Bronchial epithelial cell (primary cell): ENCODE measurements around the gene SETD4. TPM values are rescaled to one million over a fixed set of nuclear protein-coding genes. Genes with fewer than 3 reads are reported as not detected.

Source experiments
- DNase-seq: peaks from one replicate; pipeline ENCODE4 v3.0.0-alpha.2; 2010; ENCODE audit warnings: low read depth
- FAIRE-seq: peaks from 2 replicates; lab custom pipeline; 2011; peaks lifted over from hg19 to GRCh38; lab: Jason Lieb, UNC
- H3K27me3 ChIP-seq: 2 replicates; pipeline ENCODE4 v1.5.1; 2011; ENCODE audit warnings: low read length; ENCODE audit not compliant: control insufficient read depth, insufficient read depth
- H3K36me3 ChIP-seq: 2 replicates; pipeline ENCODE4 v1.5.1; 2011; ENCODE audit warnings: low read length; ENCODE audit not compliant: control insufficient read depth, insufficient read depth
- H3K4me3 ChIP-seq: 2 replicates; pipeline ENCODE4 v1.5.1; 2011; ENCODE audit warnings: mild to moderate bottlenecking, low read depth, low read length, control low read depth
- CTCF ChIP-seq: IDR thresholded peaks from 2 replicates; pipeline ENCODE4 v1.5.1; 2011; ENCODE audit warnings: mild to moderate bottlenecking, moderate library complexity, low read length, control low read depth, inconsistent platforms; ENCODE audit not compliant: insufficient read depth, severe bottlenecking
- total RNA-seq: library from RNA; depleted of rRNA; stranded (reverse); fragments of >200 nt; gene quantifications from 2 replicates; pipeline ENCODE4 v1.2.1, GENCODE V29; 2014

The SETD4 gene
- total RNA-seq, 1 donor from 2014 or later: 16.6 TPM

- no peak for TF ChIP-seq CTCF
- Histone ChIP-seq H3K4me3 (no peak overlapping the region), H3K36me3 (no peaks in the 10 kb centered on the region), H3K27me3 (no peaks in the 10 kb centered on the region)
- DNase-seq: no peak
- no peak for FAIRE-seq
Measured at GRCh38 chr21:36063375-36064084, 3.2 kb upstream of the SETD4 start.

GRCh38 chr21:36061445-36061844, 1.1 kb upstream of the SETD4 start:
- FAIRE-seq (no peak), DNase-seq (no peak)
- Histone ChIP-seq H3K4me3 (no peak overlapping the region), H3K36me3 (peaks cover 4% of the 10 kb centered on the region), H3K27me3 (no peaks in the 10 kb centered on the region)
- no peak for TF ChIP-seq CTCF

GRCh38 chr21:36059823-36060158, 535 bp downstream of the SETD4 start:
- Histone ChIP-seq H3K36me3 (peaks cover 13% of the 10 kb centered on the region), H3K27me3 (no peaks in the 10 kb centered on the region), H3K4me3 (peak overlapping the region; percentile 98)
- no peak for TF ChIP-seq CTCF
- DNase-seq: no peak
- FAIRE-seq: no peak

- DNase-seq: no peak
- Histone ChIP-seq H3K27me3 (no peaks in the 10 kb centered on the region), H3K4me3 (no peak overlapping the region), H3K36me3 (peaks cover 29% of the 10 kb centered on the region)
- TF ChIP-seq CTCF: no peak
- no peak for FAIRE-seq
Measured at GRCh38 chr21:36055551-36055950, 4.8 kb downstream of the SETD4 start.

- H3K4me3 ChIP-seq: no peak overlapping the region
- peaks cover 31% of the 10 kb centered on the region for H3K36me3 ChIP-seq
- H3K27me3 ChIP-seq: no peaks in the 10 kb centered on the region
- no peak for TF ChIP-seq CTCF
- FAIRE-seq (no peak), DNase-seq (no peak)
Measured at GRCh38 chr21:36053715-36054062, 6.6 kb downstream of the SETD4 start.
